Testis (tissue), 2 donors: ENCODE data around the gene PLP1.

Source experiments
- POLR2A ChIP-seq: fragments of 450-650 bp; IDR thresholded peaks from one replicate; pipeline ENCODE4 v1.6.1; 2017; ENCODE audit warnings: antibody characterized with exemption, mild to moderate bottlenecking, moderate library complexity
- TF ChIP-seq, protein P1 (sequence below), 3 experiments: fragments of 450-650 bp in 2 of 3; fragments of 200-600 bp in 1 of 3; sonication (generic) in 1 of 3; IDR thresholded peaks; one replicate each; pipeline ENCODE4 v1.5.1; 2016 to 2019; ENCODE audit warnings: antibody characterized with exemption in 3 of 3, mild to moderate bottlenecking in 2 of 3, moderate library complexity in 1 of 3

DNA sequence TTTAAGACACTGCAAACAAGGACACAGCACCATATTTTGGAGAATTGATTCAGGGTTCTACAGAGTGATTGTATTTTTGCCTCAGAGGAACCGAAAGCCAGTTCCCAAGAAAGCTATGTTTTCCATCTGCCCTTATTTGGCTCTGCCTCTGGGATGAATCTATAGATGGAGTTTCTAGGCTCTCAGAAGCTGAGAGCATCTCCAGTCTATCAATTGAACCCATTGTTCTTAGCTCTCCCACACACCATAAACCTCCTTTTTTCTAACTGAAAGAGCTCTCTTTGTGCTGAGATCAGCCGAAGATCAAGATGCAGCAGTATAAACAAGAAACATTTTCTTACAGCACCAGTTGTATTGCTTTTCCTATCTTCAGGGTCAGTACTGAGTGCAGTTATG is 16.9 kb downstream of the PLP1 start:
- TF ChIP-seq, protein P1, sequence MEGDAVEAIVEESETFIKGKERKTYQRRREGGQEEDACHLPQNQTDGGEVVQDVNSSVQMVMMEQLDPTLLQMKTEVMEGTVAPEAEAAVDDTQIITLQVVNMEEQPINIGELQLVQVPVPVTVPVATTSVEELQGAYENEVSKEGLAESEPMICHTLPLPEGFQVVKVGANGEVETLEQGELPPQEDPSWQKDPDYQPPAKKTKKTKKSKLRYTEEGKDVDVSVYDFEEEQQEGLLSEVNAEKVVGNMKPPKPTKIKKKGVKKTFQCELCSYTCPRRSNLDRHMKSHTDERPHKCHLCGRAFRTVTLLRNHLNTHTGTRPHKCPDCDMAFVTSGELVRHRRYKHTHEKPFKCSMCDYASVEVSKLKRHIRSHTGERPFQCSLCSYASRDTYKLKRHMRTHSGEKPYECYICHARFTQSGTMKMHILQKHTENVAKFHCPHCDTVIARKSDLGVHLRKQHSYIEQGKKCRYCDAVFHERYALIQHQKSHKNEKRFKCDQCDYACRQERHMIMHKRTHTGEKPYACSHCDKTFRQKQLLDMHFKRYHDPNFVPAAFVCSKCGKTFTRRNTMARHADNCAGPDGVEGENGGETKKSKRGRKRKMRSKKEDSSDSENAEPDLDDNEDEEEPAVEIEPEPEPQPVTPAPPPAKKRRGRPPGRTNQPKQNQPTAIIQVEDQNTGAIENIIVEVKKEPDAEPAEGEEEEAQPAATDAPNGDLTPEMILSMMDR (IDR thresholded peaks at IDR 0.05), result no peak
- TF ChIP-seq POLR2A, result no peak
